GM12874 (cell line): ENCODE measurements around the gene SIPA1L3.

Source experiments
- TF ChIP-seq, protein P1 (sequence below): IDR thresholded peaks from 2 replicates; pipeline ENCODE4 v1.5.1; 2011; ENCODE audit warnings: low read depth, mild to moderate bottlenecking, control low read depth, low read length, moderate library complexity; ENCODE audit not compliant: insufficient read depth

The SIPA1L3 gene

GRCh38 chr19:38151242-38151641, 244.2 kb downstream of the SIPA1L3 start:
- TF ChIP-seq, protein P1, sequence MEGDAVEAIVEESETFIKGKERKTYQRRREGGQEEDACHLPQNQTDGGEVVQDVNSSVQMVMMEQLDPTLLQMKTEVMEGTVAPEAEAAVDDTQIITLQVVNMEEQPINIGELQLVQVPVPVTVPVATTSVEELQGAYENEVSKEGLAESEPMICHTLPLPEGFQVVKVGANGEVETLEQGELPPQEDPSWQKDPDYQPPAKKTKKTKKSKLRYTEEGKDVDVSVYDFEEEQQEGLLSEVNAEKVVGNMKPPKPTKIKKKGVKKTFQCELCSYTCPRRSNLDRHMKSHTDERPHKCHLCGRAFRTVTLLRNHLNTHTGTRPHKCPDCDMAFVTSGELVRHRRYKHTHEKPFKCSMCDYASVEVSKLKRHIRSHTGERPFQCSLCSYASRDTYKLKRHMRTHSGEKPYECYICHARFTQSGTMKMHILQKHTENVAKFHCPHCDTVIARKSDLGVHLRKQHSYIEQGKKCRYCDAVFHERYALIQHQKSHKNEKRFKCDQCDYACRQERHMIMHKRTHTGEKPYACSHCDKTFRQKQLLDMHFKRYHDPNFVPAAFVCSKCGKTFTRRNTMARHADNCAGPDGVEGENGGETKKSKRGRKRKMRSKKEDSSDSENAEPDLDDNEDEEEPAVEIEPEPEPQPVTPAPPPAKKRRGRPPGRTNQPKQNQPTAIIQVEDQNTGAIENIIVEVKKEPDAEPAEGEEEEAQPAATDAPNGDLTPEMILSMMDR: no peak

DNA sequence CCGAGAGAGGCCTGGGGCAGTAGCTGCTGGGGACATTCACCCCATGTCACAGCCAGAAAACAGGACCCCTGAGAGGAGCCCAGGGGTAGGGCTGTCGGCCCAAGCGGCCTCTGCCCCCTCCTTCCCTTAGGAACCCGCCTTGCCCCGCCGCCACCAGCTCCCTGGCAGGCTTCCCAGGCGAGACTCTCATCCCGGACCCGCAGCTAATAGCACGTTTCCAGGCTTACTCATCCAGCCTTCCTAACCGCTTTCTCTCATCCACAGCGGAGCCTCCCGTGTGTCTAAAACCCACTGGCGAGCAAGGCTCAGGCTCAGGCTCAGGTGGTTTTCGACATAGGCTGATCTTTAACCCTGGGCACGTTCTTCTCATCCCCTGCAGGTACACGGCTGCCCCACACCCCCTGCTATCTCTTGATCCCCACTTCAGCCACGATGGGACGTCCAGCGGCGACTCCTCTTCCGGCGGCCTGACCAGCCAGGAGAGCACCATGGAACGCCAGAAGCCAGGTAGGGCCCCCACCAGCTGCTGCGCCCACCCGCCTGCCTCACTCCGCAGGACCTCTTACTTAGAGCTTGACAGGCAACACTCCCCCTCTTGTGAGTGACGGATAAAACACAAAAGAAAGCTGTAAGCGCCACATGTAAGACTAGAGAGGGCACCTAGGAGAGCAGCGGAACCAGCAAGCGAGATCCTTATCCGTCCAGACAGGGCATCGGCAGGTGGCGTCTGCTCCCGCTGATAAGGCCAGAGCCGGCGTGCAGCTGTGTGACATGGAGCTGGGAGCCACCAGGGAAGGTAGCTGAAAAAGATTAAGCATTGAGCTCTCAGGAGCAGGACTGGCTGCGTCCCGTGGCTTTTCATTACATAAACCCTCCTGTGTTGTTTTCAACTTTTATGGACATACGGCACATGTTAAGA, 245.7 kb downstream of the SIPA1L3 start:
- TF ChIP-seq, protein P1: no peak

GRCh38 chr19:38155453-38155852, 248.4 kb downstream of the SIPA1L3 start:
- TF ChIP-seq, protein P1: no peak

- TF ChIP-seq, protein P1: no peak
Observed at GRCh38 chr19:38158730-38159129, 251.7 kb downstream of the SIPA1L3 start.

DNA sequence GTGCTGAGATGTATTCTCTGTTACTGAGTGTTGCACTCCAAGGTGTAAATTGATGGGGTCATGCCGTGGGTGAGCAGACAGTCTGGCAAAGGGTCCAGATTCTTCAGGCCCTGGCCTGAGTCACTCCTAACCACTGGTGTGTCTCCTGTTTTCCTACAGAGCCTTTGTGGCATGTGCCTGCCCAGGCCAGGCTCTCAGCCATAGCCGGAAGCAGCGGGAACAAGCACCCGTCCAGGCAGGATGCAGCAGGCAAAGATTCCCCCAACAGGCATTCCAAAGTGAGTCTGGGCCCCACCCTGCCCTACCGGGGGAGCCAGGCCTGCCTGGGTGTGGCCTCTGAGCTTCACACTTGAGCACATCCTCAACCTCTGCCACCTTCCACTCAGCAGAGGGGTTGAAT, 255.1 kb downstream of the SIPA1L3 start:
- TF ChIP-seq, protein P1: no peak

- TF ChIP-seq, protein P1: no peak
Observed at GRCh38 chr19:38162632-38163031, 255.6 kb downstream of the SIPA1L3 start.

DNA sequence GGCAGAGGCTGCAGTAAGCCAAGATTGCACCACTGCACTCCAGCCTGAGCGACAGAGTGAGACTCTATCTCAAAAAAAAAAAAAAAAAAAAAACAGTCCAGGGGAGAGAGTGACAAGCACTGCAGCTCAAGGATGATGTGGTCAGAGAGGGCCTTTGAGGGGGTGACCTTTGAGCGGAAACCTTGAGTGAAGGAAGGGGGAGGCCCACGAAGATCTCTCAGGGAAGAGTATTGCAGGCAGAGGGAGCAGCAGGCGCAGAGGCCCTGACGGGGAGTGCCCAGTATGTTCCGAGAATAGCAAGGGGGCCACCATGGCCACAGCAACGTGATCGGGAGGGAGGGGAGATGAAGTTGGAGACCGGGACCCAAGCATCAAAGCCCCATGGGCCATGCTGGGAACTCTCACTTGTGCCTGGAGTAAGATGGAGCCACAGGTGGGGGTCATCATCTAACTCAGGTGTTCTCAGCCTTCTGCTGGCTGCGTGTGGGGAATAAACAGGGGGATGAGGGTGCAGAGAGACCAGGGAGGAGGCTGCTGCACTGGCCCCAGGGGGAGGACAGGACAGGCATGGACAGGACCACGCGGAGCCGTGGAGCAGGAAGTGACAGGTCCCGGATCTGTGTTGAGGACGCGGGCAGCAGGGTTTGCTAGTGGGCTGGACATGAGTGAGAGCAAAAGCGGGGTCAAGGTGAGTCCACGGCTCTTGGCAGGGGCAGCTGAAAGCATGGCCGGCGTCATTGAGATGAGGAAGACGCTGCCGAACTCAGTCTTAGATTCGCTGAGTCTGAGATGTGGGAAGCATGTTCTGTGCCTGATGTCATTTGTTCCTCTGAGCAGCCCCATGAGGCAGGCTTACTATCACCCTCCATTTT, 256.6 kb downstream of the SIPA1L3 start:
- TF ChIP-seq, protein P1: no peak
